GM21528 (cell line): Measurements from ENCODE around the gene ITGB7.

Experiments
- ATAC-seq: cut with Tn5 transposase; IDR thresholded peaks from one replicate; pipeline ENCODE4 v1.9.1; 2021; ENCODE audit warnings: mild to moderate bottlenecking, moderate library complexity; ENCODE audit not compliant: unreplicated experiment, low FRiP score

ITGB7 gene

GRCh38 chr12:53207042-53207441 is at the start of gene ITGB7:
TSS of gene ITGB7 (minus strand) at chr12:53207251. CDS start at chr12:53200443, 6,808 bp downstream.
- ATAC-seq, result peak; percentile 45

GRCh38 chr12:53255996-53256395 is 48.9 kb upstream of the ITGB7 start:
- no peak for ATAC-seq

GRCh38 chr12:53254816-53255545 is 47.9 kb upstream of the ITGB7 start:
- ATAC-seq, result no peak

GRCh38 chr12:53253298-53253697 is 46.2 kb upstream of the ITGB7 start:
- no peak for ATAC-seq

GRCh38 chr12:53252349-53252916 is 45.4 kb upstream of the ITGB7 start:
- no peak for ATAC-seq

- peak; percentile 66 for ATAC-seq
These were observed 44.7 kb upstream of the ITGB7 start for GRCh38 chr12:53251477-53252348.

- no peak for ATAC-seq
These were observed 38.2 kb upstream of the ITGB7 start for GRCh38 chr12:53245286-53245685.

- ATAC-seq, result no peak
These were observed 37.3 kb upstream of the ITGB7 start for GRCh38 chr12:53244337-53244736.

GRCh38 chr12:53241623-53242412 is 34.8 kb upstream of the ITGB7 start:
- no peak for ATAC-seq

GRCh38 chr12:53239643-53240258 is 32.7 kb upstream of the ITGB7 start:
- ATAC-seq, result no peak

- ATAC-seq, result no peak
These were observed 29.5 kb upstream of the ITGB7 start for GRCh38 chr12:53236443-53237111.

- no peak for ATAC-seq
These were observed 28.8 kb upstream of the ITGB7 start for GRCh38 chr12:53235742-53236442.

- no peak for ATAC-seq
These were observed 28.1 kb upstream of the ITGB7 start for GRCh38 chr12:53235164-53235563.

- no peak for ATAC-seq
These were observed 27.3 kb upstream of the ITGB7 start for GRCh38 chr12:53234271-53234914.

- no peak for ATAC-seq
These were observed 26.6 kb upstream of the ITGB7 start for GRCh38 chr12:53233671-53234121.

- no peak for ATAC-seq
These were observed 25.8 kb upstream of the ITGB7 start for GRCh38 chr12:53232646-53233461.

GRCh38 chr12:53231921-53232645 is 25.0 kb upstream of the ITGB7 start, which contains the start of gene RARG:
TSS of gene RARG (minus strand) at chr12:53232209. CDS start at chr12:53227545, 4,664 bp downstream.
- no peak for ATAC-seq
